GM12872 (cell line): ENCODE measurements around the gene FAHD2A.

ENCODE experiments used
- TF ChIP-seq, protein P1 (sequence below): IDR thresholded peaks from 3 replicates; pipeline ENCODE4 v1.5.1; 2011; ENCODE audit warnings: low read depth, mild to moderate bottlenecking, low read length, moderate library complexity; ENCODE audit not compliant: insufficient read depth

Gene FAHD2A

DNA sequence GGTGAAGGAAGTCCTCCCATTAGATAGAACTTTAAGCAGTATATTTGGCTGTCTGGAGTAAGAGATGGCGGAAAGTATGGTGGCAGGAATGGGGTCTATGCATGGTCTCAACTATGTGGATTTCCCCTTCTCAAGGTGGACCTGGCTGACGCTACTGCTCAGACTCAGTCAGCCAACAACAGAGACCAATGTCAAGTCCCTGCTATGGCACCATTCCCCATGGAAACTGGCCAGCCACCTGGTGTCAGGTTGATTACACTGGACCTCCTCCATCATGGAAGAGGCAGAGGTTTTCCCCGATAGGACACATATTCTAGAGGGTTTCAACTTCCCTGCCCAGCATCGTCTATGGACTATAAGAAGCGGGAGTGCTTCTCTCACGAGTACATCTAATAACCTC is 8.6 kb upstream of the FAHD2A start:
- TF ChIP-seq, protein P1, sequence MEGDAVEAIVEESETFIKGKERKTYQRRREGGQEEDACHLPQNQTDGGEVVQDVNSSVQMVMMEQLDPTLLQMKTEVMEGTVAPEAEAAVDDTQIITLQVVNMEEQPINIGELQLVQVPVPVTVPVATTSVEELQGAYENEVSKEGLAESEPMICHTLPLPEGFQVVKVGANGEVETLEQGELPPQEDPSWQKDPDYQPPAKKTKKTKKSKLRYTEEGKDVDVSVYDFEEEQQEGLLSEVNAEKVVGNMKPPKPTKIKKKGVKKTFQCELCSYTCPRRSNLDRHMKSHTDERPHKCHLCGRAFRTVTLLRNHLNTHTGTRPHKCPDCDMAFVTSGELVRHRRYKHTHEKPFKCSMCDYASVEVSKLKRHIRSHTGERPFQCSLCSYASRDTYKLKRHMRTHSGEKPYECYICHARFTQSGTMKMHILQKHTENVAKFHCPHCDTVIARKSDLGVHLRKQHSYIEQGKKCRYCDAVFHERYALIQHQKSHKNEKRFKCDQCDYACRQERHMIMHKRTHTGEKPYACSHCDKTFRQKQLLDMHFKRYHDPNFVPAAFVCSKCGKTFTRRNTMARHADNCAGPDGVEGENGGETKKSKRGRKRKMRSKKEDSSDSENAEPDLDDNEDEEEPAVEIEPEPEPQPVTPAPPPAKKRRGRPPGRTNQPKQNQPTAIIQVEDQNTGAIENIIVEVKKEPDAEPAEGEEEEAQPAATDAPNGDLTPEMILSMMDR = no peak

DNA sequence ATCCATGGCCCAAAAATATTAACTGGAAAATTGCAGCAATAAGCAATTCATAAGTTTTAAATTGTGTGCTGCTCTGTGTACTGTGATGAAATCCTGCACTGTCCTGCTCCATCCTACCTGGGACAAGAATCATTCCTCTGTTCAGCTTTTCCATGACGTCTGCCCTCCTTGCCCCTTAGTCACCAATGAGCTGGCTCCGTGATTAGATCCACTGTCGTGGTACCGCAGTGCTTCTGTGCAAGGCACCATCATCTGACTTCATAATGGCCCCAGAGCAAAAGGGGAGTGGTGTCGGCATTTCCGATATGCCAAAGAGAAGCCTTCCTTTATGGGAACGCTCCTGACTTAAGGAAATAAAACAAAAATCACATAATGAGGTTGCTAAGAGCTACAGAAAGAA is 3.4 kb upstream of the FAHD2A start:
- TF ChIP-seq, protein P1 = no peak

DNA sequence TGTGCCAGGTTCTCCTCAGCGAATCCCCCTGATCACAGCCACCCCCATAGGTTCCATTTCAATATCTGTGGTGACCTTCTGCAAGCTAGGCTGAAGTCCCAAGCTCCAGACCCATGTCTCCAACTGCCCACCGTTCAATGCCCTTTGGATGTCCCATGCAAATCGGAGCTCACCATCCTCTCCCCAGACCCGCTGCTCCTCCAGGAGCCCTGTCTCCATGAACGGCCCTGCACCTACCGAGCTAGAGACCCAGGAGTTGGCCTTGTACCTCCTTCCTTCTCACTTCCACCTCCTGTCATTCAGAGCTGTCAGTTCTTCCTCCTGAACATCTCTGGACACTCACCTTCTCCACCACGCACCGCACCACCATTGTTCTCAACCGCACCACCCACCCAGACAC is 1.0 kb upstream of the FAHD2A start:
- TF ChIP-seq, protein P1 = no peak

DNA sequence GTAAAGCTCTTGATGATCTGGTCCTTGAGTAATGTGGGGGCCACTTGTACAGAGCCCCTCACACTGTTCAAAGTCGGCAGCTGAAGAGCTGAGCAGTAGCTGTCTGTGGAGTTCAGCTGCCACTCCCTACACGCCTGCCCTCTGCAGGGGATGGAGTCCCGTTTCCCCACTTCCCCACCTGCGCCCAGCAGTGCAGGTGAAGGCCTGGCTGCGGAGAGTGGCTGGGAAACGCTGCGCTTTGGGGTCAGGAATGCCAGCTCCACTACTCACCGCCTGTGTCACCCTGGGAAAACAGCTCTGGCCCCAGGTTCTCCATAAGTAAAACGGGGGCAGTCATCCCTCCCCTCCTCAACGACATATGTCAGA is 521 bp upstream of the FAHD2A start:
- TF ChIP-seq, protein P1 = 0 out of 3 replicates have a peak, but pooled peaks have one; percentile 6

DNA sequence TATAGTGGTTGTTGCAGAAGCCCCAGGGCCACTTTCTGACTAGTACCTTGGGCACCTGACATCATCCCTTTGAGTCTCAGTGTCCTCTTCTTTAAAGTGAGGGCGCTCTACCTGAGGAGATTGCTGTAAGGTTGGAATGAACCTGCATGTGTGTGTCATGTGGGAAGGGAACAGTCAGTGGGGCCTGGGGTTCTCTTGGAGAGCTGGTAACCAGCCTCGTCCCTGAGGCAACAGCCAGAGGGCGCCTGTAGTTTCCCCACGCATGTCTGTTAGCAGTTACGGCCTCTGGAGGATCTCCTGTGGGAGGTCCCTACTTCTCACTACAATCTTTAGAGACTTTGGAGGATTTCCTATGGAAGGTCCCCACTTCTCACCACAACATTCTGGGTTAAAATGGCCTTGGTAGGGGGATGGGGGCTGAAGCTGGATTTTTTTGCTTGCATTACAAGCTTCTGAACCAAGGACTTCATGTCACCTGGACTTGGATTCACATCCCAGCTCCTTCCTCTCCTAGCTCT is 755 bp downstream of the FAHD2A start:
- TF ChIP-seq, protein P1 = peak; percentile 49; the same call in 2 of the 3 replicates

DNA sequence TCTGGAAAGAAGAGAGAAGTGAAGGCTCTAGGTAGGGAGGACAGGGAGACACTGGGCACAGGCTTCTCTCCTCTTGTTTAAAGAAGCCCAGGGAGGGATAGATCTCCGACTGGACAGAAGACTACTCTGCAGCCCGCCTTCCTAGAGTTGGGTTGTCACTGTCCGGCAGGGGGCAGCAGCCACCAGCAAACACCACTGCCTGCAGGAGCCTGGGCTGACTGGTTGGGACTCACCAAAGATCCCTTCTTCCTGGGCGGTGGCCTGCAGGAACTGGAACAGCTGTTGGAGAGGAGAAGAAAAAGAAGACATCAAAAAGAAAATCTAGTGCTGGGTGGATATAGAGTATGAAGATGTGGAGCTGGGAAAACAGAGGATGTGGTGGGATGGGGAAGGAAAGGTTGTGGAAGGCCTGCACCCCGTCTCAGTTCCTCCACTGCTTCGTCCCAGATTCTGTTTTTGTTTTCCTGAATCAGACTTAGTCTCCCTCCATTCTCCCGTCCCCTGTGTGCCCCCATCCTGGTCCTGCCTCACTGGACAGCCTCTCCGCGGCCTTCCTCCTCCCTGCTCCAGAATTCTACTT is 11.6 kb downstream of the FAHD2A start:
- TF ChIP-seq, protein P1 = peak; percentile 83
